Liver (tissue), 3 donors: ENCODE results near the gene RNF157.

ENCODE experiments used
- FOXA1 ChIP-seq: IDR thresholded peaks from 2 replicates; pipeline ENCODE4 v1.6.1; 2016; ENCODE audit warnings: antibody characterized with exemption
- HNF4G ChIP-seq: IDR thresholded peaks from 2 replicates; pipeline ENCODE4 v1.6.1; 2016; ENCODE audit warnings: antibody characterized with exemption
- RAD21 ChIP-seq, 2 donors: IDR thresholded peaks; 2 replicates each; pipeline ENCODE4 v1.6.1; 2016; ENCODE audit warnings: antibody characterized with exemption in 2 of 2, mild to moderate bottlenecking in 2 of 2
- TF ChIP-seq, protein P1 (sequence below): fragments of 150-350 bp; IDR thresholded peaks from 2 replicates; pipeline ENCODE4 v1.5.1; 2017; ENCODE audit warnings: improper control_type of control experiment, low read depth, low read length; ENCODE audit not compliant: missing input control
- donor health status: healthy.
- donor health status: healthy.

- TF ChIP-seq, protein P1, sequence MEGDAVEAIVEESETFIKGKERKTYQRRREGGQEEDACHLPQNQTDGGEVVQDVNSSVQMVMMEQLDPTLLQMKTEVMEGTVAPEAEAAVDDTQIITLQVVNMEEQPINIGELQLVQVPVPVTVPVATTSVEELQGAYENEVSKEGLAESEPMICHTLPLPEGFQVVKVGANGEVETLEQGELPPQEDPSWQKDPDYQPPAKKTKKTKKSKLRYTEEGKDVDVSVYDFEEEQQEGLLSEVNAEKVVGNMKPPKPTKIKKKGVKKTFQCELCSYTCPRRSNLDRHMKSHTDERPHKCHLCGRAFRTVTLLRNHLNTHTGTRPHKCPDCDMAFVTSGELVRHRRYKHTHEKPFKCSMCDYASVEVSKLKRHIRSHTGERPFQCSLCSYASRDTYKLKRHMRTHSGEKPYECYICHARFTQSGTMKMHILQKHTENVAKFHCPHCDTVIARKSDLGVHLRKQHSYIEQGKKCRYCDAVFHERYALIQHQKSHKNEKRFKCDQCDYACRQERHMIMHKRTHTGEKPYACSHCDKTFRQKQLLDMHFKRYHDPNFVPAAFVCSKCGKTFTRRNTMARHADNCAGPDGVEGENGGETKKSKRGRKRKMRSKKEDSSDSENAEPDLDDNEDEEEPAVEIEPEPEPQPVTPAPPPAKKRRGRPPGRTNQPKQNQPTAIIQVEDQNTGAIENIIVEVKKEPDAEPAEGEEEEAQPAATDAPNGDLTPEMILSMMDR: no peak
- TF ChIP-seq RAD21 (IDR thresholded peaks at IDR 0.05) (no peak), HNF4G (no peak), FOXA1 (no peak)
Observed at GRCh38 chr17:76097716-76098295, 142.5 kb downstream of the RNF157 start.
